Neural progenitor cell (in vitro differentiated cells): Measurements from ENCODE around the gene MTNR1A. TPM values are rescaled to one million over a fixed set of nuclear protein-coding genes. Genes with fewer than 3 reads are reported as not detected.

Source experiments
- DNase-seq: peaks from one replicate; pipeline ENCODE4 v3.0.0-alpha.2; 2016; ENCODE audit warnings: low spot score
- H2AFZ ChIP-seq: fragments of 200-600 bp; sonication (generic); replicated peaks from 2 replicates; pipeline ENCODE4 v1.6.1; 2016; ENCODE audit warnings: antibody characterized with exemption
- H3F3A ChIP-seq: fragments of 200-600 bp; sonication (generic); 2 replicates; pipeline ENCODE4 v1.6.1; 2016; ENCODE audit warnings: antibody characterized with exemption, low read depth
- H3K27ac ChIP-seq: fragments of 200-600 bp; sonication (generic); 2 replicates; pipeline ENCODE4 v1.5.1; 2016; ENCODE audit warnings: mild to moderate bottlenecking
- H3K27me3 ChIP-seq: fragments of 200-600 bp; sonication (generic); 2 replicates; pipeline ENCODE4 v1.6.1; 2016; ENCODE audit warnings: mild to moderate bottlenecking, moderate library complexity
- H3K36me3 ChIP-seq: fragments of 200-600 bp; sonication (generic); 2 replicates; pipeline ENCODE4 v1.5.1; 2016
- H3K4me1 ChIP-seq: fragments of 200-600 bp; sonication (generic); 2 replicates; pipeline ENCODE4 v1.6.1; 2016; ENCODE audit warnings: mixed run types
- H3K4me2 ChIP-seq: fragments of 200-600 bp; sonication (generic); 2 replicates; pipeline ENCODE4 v1.6.1; 2016
- H3K4me3 ChIP-seq: fragments of 200-600 bp; sonication (generic); 2 replicates; pipeline ENCODE4 v1.5.1; 2016
- H3K79me2 ChIP-seq: fragments of 200-600 bp; sonication (generic); 2 replicates; pipeline ENCODE4 v1.6.1; 2016; ENCODE audit warnings: low read depth
- H3K9ac ChIP-seq: fragments of 200-600 bp; sonication (generic); 2 replicates; pipeline ENCODE4 v1.6.1; 2016
- H3K9me3 ChIP-seq: fragments of 200-600 bp; sonication (generic); 2 replicates; pipeline ENCODE4 v1.5.1; 2016; ENCODE audit warnings: low read depth
- H4K20me1 ChIP-seq: fragments of 200-600 bp; sonication (generic); 2 replicates; pipeline ENCODE4 v1.6.1; 2016; ENCODE audit warnings: low read depth
- H3K27ac Mint-ChIP-seq: 3 replicates; pipeline ENCODE4 v1.8.0; 2021; ENCODE audit warnings: mixed read lengths
- H3K27me3 Mint-ChIP-seq: 2 replicates; pipeline ENCODE4 v1.8.0; 2022; ENCODE audit warnings: low read depth, mild to moderate bottlenecking, inconsistent platforms, moderate library complexity, mixed read lengths; ENCODE audit not compliant: insufficient read depth
- H3K36me3 Mint-ChIP-seq: 3 replicates; pipeline ENCODE4 v1.8.0; 2021; ENCODE audit warnings: mixed read lengths
- H3K4me1 Mint-ChIP-seq: 3 replicates; pipeline ENCODE4 v1.8.0; 2021; ENCODE audit warnings: mixed read lengths
- H3K4me3 Mint-ChIP-seq: 3 replicates; pipeline ENCODE4 v1.8.0; 2021; ENCODE audit warnings: mild to moderate bottlenecking, moderate library complexity, mixed read lengths
- H3K9me3 Mint-ChIP-seq: 3 replicates; pipeline ENCODE4 v1.8.0; 2020; ENCODE audit warnings: mixed read lengths
- CTCF ChIP-seq: fragments of 200-600 bp; sonication (generic); IDR thresholded peaks from 2 replicates; pipeline ENCODE4 v1.5.1; 2017; ENCODE audit warnings: antibody characterized with exemption, mild to moderate bottlenecking
- EZH2 ChIP-seq: fragments of 200-600 bp; sonication (generic); IDR thresholded peaks from 2 replicates; pipeline ENCODE4 v1.6.1; 2017; ENCODE audit warnings: antibody characterized with exemption, mild to moderate bottlenecking, moderate library complexity
- EZH2phosphoT487 ChIP-seq: fragments of 200-600 bp; sonication (generic); IDR thresholded peaks from 2 replicates; pipeline ENCODE4 v1.6.1; 2017; ENCODE audit warnings: antibody characterized with exemption
- total RNA-seq: library from RNA; depleted of rRNA; stranded (reverse); fragments of >200 nt; gene quantifications from 2 replicates; pipeline ENCODE4 v1.2.3, GENCODE V29; 2015; ENCODE audit warnings: low replicate concordance

Gene MTNR1A
- total RNA-seq, 1 donor from 2014 or later, result 0.43 TPM

DNA sequence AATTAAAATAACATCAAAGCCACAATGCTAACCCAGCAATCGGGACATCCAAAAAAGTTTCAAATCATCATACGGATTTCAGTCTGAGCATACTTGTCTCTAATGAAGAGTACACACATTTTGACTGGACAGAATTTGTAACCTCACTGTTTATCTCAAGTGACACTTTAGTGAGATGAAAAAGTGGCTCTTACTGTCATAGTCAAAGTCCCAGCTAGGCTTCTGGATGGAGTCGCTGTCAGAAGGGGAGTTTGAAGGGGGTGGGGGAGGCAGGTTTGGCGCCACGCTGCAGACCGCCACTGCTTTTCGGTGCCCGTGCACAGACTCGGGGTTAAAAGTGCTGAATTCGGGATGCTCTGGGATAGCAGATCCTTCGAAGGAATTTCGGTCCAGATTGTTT, 41.0 kb upstream of the MTNR1A start:
- TF ChIP-seq CTCF, result no peak
- no peak for TF ChIP-seq EZH2phosphoT487
- TF ChIP-seq EZH2, result no peak
- Histone ChIP-seq H3K36me3 (peaks cover 37% of the 10 kb centered on the region), H3K79me2 (peaks cover 20% of the 10 kb centered on the region), H3K4me1 (no peaks in the 10 kb centered on the region), H4K20me1 (peaks cover 15% of the 10 kb centered on the region), H3K9me3 (no peaks in the 10 kb centered on the region), H3K9ac (no peak overlapping the region), H3K27ac (no peak overlapping the region), H3K4me2 (no peak overlapping the region), H3K4me3 (no peak overlapping the region), H3F3A (peaks cover 6% of the 10 kb centered on the region), H2AFZ (no peak overlapping the region), H3K27me3 (no peaks in the 10 kb centered on the region)
- peaks cover 54% of the 10 kb centered on the region for H3K36me3 Mint-ChIP-seq
- peaks cover under 1% of the 10 kb centered on the region for H3K4me1 Mint-ChIP-seq
- no peak overlapping the region for H3K4me3 Mint-ChIP-seq
- no peak for DNase-seq
- H3K9me3 Mint-ChIP-seq, result no peaks in the 10 kb centered on the region
- no peak overlapping the region for H3K27ac Mint-ChIP-seq
- peaks cover 2% of the 10 kb centered on the region for H3K27me3 Mint-ChIP-seq

DNA sequence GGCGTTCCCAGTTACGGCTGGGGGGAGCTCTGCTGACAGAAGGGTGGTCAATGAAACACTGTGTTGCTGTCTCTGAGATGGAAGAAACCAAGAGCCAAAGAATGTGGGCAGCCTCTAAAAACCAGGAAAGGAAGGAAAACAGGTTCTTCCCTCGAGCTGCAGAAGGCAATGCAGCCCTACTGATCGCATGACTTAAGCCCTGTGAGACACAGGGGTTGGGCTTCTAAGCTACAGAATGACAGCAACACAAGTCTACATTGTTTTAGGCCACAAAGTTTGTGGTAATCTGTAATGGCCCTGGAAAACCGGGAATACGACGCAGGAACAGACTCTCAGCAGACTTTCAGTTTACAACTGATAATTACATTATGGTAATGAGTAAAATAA, 38.2 kb upstream of the MTNR1A start:
- Histone ChIP-seq H3K9ac (no peak overlapping the region), H2AFZ (no peak overlapping the region), H3K4me2 (no peak overlapping the region), H3F3A (peaks cover 11% of the 10 kb centered on the region), H3K4me3 (no peak overlapping the region), H3K27ac (no peak overlapping the region), H3K27me3 (no peaks in the 10 kb centered on the region), H4K20me1 (peaks cover 22% of the 10 kb centered on the region), H3K4me1 (peaks cover 4% of the 10 kb centered on the region), H3K79me2 (peaks cover 26% of the 10 kb centered on the region), H3K36me3 (peaks cover 28% of the 10 kb centered on the region), H3K9me3 (no peaks in the 10 kb centered on the region)
- TF ChIP-seq EZH2, result no peak
- no peak for TF ChIP-seq EZH2phosphoT487
- TF ChIP-seq CTCF, result no peak
- H3K36me3 Mint-ChIP-seq, result peaks cover 53% of the 10 kb centered on the region
- no peak overlapping the region for H3K27ac Mint-ChIP-seq
- H3K27me3 Mint-ChIP-seq, result peaks cover 5% of the 10 kb centered on the region
- no peaks in the 10 kb centered on the region for H3K9me3 Mint-ChIP-seq
- no peak overlapping the region for H3K4me3 Mint-ChIP-seq
- no peak for DNase-seq
- peaks cover 13% of the 10 kb centered on the region for H3K4me1 Mint-ChIP-seq

GRCh38 chr4:186592966-186593586, 37.7 kb upstream of the MTNR1A start:
- no peaks in the 10 kb centered on the region for H3K9me3 Mint-ChIP-seq
- H3K4me1 Mint-ChIP-seq, result peaks cover 13% of the 10 kb centered on the region
- H3K27me3 Mint-ChIP-seq, result peaks cover 6% of the 10 kb centered on the region
- Histone ChIP-seq H3K4me3 (no peak overlapping the region), H3K27me3 (no peaks in the 10 kb centered on the region), H3K4me1 (peaks cover 4% of the 10 kb centered on the region), H3K9me3 (no peaks in the 10 kb centered on the region), H3K27ac (no peak overlapping the region), H3F3A (peaks cover 15% of the 10 kb centered on the region), H2AFZ (no peak overlapping the region), H3K36me3 (peaks cover 29% of the 10 kb centered on the region), H3K79me2 (peaks cover 26% of the 10 kb centered on the region), H3K4me2 (no peak overlapping the region), H3K9ac (no peak overlapping the region), H4K20me1 (peaks cover 22% of the 10 kb centered on the region)
- H3K4me3 Mint-ChIP-seq, result no peak overlapping the region
- DNase-seq, result no peak
- TF ChIP-seq CTCF (no peak), EZH2 (no peak), EZH2phosphoT487 (no peak)
- no peak overlapping the region for H3K27ac Mint-ChIP-seq
- H3K36me3 Mint-ChIP-seq, result peaks cover 58% of the 10 kb centered on the region
